H1 (cell line): ENCODE results near the gene EPYC. TPM values are rescaled to one million over a fixed set of nuclear protein-coding genes. Genes with fewer than 3 reads are reported as not detected.

Source experiments
- CTCF ChIA-PET: fragments of 300-600 bp; sonication (Branson Sonifier 250); formaldehyde crosslinking; loops from one replicate; lab custom pipeline; 2021; ENCODE audit not compliant: partially characterized antibody; lab: Charles Lee
- POLR2A ChIA-PET: fragments of 300-600 bp; sonication (Branson Sonifier 250); formaldehyde crosslinking; loops from one replicate; lab custom pipeline; 2021; ENCODE audit warnings: inconsistent platforms; ENCODE audit not compliant: partially characterized antibody; lab: Charles Lee
- DNase-seq, 2 experiments: peaks; one replicate each; pipeline versions ENCODE4 v3.0.0 to v3.0.0-alpha.2; 2010 to 2022; ENCODE audit warnings: low spot score in 2 of 2, low read depth in 1 of 2, mixed read lengths in 1 of 2
- FAIRE-seq: peaks from 2 replicates; lab custom pipeline; 2011; peaks lifted over from hg19 to GRCh38; lab: Jason Lieb, UNC
- H2AFZ ChIP-seq: 2 replicates; pipeline ENCODE4 v1.8.1; 2012; ENCODE audit warnings: low read length, inconsistent platforms
- H2AK5ac ChIP-seq: 2 replicates; pipeline ENCODE4 v1.6.1; 2013; ENCODE audit warnings: low read depth, low read length
- H2BK120ac ChIP-seq: replicated peaks from 2 replicates; pipeline ENCODE3; 2013; ENCODE audit warnings: low read depth, low read length, inconsistent platforms
- H2BK12ac ChIP-seq: 2 replicates; pipeline ENCODE4 v1.6.1; 2013; ENCODE audit warnings: low read depth, low read length
- H2BK15ac ChIP-seq: 2 replicates; pipeline ENCODE4 v1.6.1; 2013; ENCODE audit warnings: low read length
- H2BK20ac ChIP-seq: 2 replicates; pipeline ENCODE4 v1.6.1; 2013; ENCODE audit warnings: low read length
- H2BK5ac ChIP-seq: 2 replicates; pipeline ENCODE4 v1.6.1; 2013; ENCODE audit warnings: low read depth, low read length
- H3K14ac ChIP-seq: 2 replicates; pipeline ENCODE4 v1.6.1; 2013; ENCODE audit warnings: inconsistent platforms; ENCODE audit not compliant: insufficient read length
- H3K18ac ChIP-seq: 2 replicates; pipeline ENCODE4 v1.6.1; 2013; ENCODE audit warnings: low read length; ENCODE audit errors: extremely low read depth
- H3K23ac ChIP-seq: 2 replicates; pipeline ENCODE4 v1.6.1; 2013; ENCODE audit warnings: inconsistent platforms; ENCODE audit not compliant: insufficient read length
- H3K23me2 ChIP-seq: 2 replicates; pipeline ENCODE4 v1.6.1; 2013; ENCODE audit warnings: low read depth, low read length
- H3K27ac ChIP-seq: 2 replicates; pipeline ENCODE4 v1.6.1; 2011; ENCODE audit warnings: low read depth, low read length, inconsistent platforms
- H3K27me3 ChIP-seq, 4 experiments: replicated peaks in 1 of 4; 1 replicate in 1 of 4; 2 replicates in 3 of 4; pipeline versions ENCODE4 v1.6.1 to v1.8.1; 2011 to 2013; ENCODE audit warnings: low read length in 3 of 4, mild to moderate bottlenecking in 3 of 4, inconsistent platforms in 2 of 4, mixed read lengths in 2 of 4, moderate library complexity in 1 of 4; ENCODE audit not compliant: control insufficient read depth in 3 of 4, insufficient read depth in 3 of 4; ENCODE audit errors: extremely low read depth in 1 of 4
- H3K36me3 ChIP-seq, 4 experiments: 2 replicates each; pipeline versions ENCODE4 v1.6.1 to v1.8.1; 2011 to 2013; ENCODE audit warnings: mild to moderate bottlenecking in 4 of 4, low read length in 3 of 4, moderate library complexity in 2 of 4, control low read depth in 1 of 4, inconsistent platforms in 1 of 4; ENCODE audit not compliant: insufficient read depth in 4 of 4, control insufficient read depth in 2 of 4
- H3K4ac ChIP-seq: replicated peaks from 2 replicates; pipeline ENCODE3; 2013; ENCODE audit warnings: low read length, low read depth, mixed read lengths, inconsistent platforms; ENCODE audit not compliant: insufficient read length
- H3K4me1 ChIP-seq, 4 experiments: replicated peaks in 1 of 4; 1 replicate in 1 of 4; 2 replicates in 3 of 4; pipeline versions ENCODE4 v1.6.1 to v1.8.1; 2011 to 2013; ENCODE audit warnings: low read length in 3 of 4, inconsistent platforms in 2 of 4, mixed read lengths in 1 of 4; ENCODE audit not compliant: insufficient read depth in 4 of 4, control insufficient read depth in 3 of 4
- H3K4me2 ChIP-seq, 2 experiments: 2 replicates each; pipeline versions ENCODE4 v1.6.1 to v1.8.1; 2011 to 2013; ENCODE audit warnings: low read depth in 2 of 2, low read length in 2 of 2, control low read depth in 1 of 2, inconsistent platforms in 1 of 2, mild to moderate bottlenecking in 1 of 2; ENCODE audit not compliant: insufficient read depth in 1 of 2
- H3K4me3 ChIP-seq, 4 experiments: fragments of 200-600, 300-600 bp in 1 of 4; sonication (generic), shearing (Covaris generic), sonication (Bioruptor Twin) in 1 of 4; 2 replicates each; pipeline versions ENCODE4 v1.5.1 to v1.8.1; 2011 to 2016; ENCODE audit warnings: low read length in 4 of 4, low read depth in 3 of 4, control low read depth in 2 of 4, inconsistent platforms in 2 of 4, mild to moderate bottlenecking in 2 of 4, mixed read lengths in 1 of 4, moderate library complexity in 1 of 4; ENCODE audit not compliant: insufficient read depth in 2 of 4; ENCODE audit errors: extremely low read depth in 1 of 4
- H3K56ac ChIP-seq: replicated peaks from 2 replicates; pipeline ENCODE3; 2013; ENCODE audit warnings: low read depth, mild to moderate bottlenecking, mixed read lengths, low read length, inconsistent platforms; ENCODE audit not compliant: insufficient read length
- H3K79me1 ChIP-seq: 2 replicates; pipeline ENCODE4 v1.6.1; 2013; ENCODE audit warnings: low read depth, low read length, control low read depth
- H3K79me2 ChIP-seq, 2 experiments: 2 replicates each; pipeline versions ENCODE4 v1.6.1 to v1.8.1; 2012 to 2013; ENCODE audit warnings: low read length in 2 of 2, mild to moderate bottlenecking in 2 of 2, inconsistent platforms in 1 of 2; ENCODE audit not compliant: insufficient read depth in 2 of 2, control insufficient read depth in 1 of 2
- H3K9ac ChIP-seq, 4 experiments: replicated peaks in 1 of 4; 1 replicate in 1 of 4; 2 replicates in 3 of 4; pipeline versions ENCODE4 v1.6.1 to v1.8.1; 2011 to 2013; ENCODE audit warnings: low read depth in 3 of 4, low read length in 3 of 4, control low read depth in 2 of 4, mild to moderate bottlenecking in 2 of 4, moderate library complexity in 2 of 4, inconsistent platforms in 1 of 4; ENCODE audit errors: extremely low read depth in 1 of 4
- H3K9me3 ChIP-seq, 2 experiments: 2 replicates each; pipeline versions ENCODE4 v1.6.1 to v1.8.1; 2012 to 2013; ENCODE audit warnings: mild to moderate bottlenecking in 2 of 2, moderate library complexity in 2 of 2, control low read depth in 1 of 2, inconsistent platforms in 1 of 2, low read depth in 1 of 2, low read length in 1 of 2, mixed read lengths in 1 of 2; ENCODE audit not compliant: insufficient read depth in 2 of 2
- H4K20me1 ChIP-seq, 2 experiments: replicated peaks in 1 of 2; 2 replicates each; pipeline versions ENCODE3 to v1.8.1; 2011 to 2013; ENCODE audit warnings: inconsistent platforms in 2 of 2, low read length in 2 of 2, mild to moderate bottlenecking in 1 of 2; ENCODE audit not compliant: insufficient read depth in 2 of 2, control insufficient read depth in 1 of 2
- H4K5ac ChIP-seq: 2 replicates; pipeline ENCODE4 v1.6.1; 2013; ENCODE audit warnings: low read length, low read depth, mixed read lengths, inconsistent platforms; ENCODE audit not compliant: insufficient read length
- H4K8ac ChIP-seq: 2 replicates; pipeline ENCODE4 v1.8.0; 2013; ENCODE audit warnings: mild to moderate bottlenecking, moderate library complexity, low read length, inconsistent platforms; ENCODE audit not compliant: insufficient read depth; ENCODE audit errors: extremely low read depth
- H4K91ac ChIP-seq: replicated peaks from 2 replicates; pipeline ENCODE3; 2013; ENCODE audit warnings: low read length, mixed read lengths, inconsistent platforms; ENCODE audit not compliant: insufficient read length
- BACH1 ChIP-seq: IDR thresholded peaks from 2 replicates; pipeline ENCODE4 v1.6.1; 2012; ENCODE audit warnings: low read length, improper control_type of control experiment
- BRCA1 ChIP-seq: IDR thresholded peaks from 2 replicates; pipeline ENCODE4 v1.6.1; 2012; ENCODE audit warnings: low read depth, low read length, improper control_type of control experiment
- CBX5 ChIP-seq: fragments of 300-800, 300-1000 bp; sonication (generic); IDR thresholded peaks from 2 replicates; pipeline ENCODE4 v1.7.1; 2016; ENCODE audit warnings: antibody characterized with exemption, low read length, low read depth
- CTCF ChIP-seq, 3 experiments: IDR thresholded peaks; 1 replicate in 2 of 3; 2 replicates in 1 of 3; pipeline versions ENCODE4 v1.5.1 to v1.6.1; 2011; ENCODE audit warnings: low read length in 3 of 3, mild to moderate bottlenecking in 3 of 3, inconsistent platforms in 2 of 3, low read depth in 1 of 3, moderate library complexity in 1 of 3; ENCODE audit not compliant: insufficient read depth in 1 of 3; ENCODE audit errors: control extremely low read depth in 1 of 3
- EP300 ChIP-seq, 2 experiments: IDR thresholded peaks; 1 replicate in 1 of 2; 2 replicates in 1 of 2; pipeline ENCODE4 v1.6.1; 2011 to 2012; ENCODE audit warnings: low read depth in 2 of 2, low read length in 2 of 2, mild to moderate bottlenecking in 2 of 2, borderline replicate concordance in 1 of 2, inconsistent platforms in 1 of 2, moderate library complexity in 1 of 2
- GABPA ChIP-seq: IDR thresholded peaks from 2 replicates; pipeline ENCODE4 v1.6.1; 2011; ENCODE audit warnings: mild to moderate bottlenecking, low read length, moderate library complexity, borderline replicate concordance; ENCODE audit not compliant: insufficient read depth
- HDAC6 ChIP-seq: IDR thresholded peaks from one replicate; pipeline ENCODE4 v1.7.1; 2012; ENCODE audit warnings: low read depth, mild to moderate bottlenecking, inconsistent platforms, low read length, moderate library complexity
- KDM1A ChIP-seq: fragments of 200-600, 300-600 bp; sonication (generic); IDR thresholded peaks from 2 replicates; pipeline ENCODE4 v1.7.1; 2016; ENCODE audit warnings: mild to moderate bottlenecking, low read length, borderline replicate concordance
- PHF8 ChIP-seq: fragments of 200-600 bp; sonication (generic); conservative IDR thresholded peaks from 2 replicates; pipeline ENCODE4 v1.7.1; 2012; ENCODE audit warnings: low read depth, mild to moderate bottlenecking, inconsistent platforms, low read length, moderate library complexity
- RFX5 ChIP-seq: IDR thresholded peaks from 2 replicates; pipeline ENCODE4 v1.6.1; 2011; ENCODE audit warnings: low read depth, low read length, improper control_type of control experiment, borderline replicate concordance
- SIRT6 ChIP-seq: IDR thresholded peaks from one replicate; pipeline ENCODE4 v1.7.1; 2012; ENCODE audit warnings: low read length, inconsistent platforms
- SP2 ChIP-seq: IDR thresholded peaks from 2 replicates; pipeline ENCODE4 v1.6.1; 2012; ENCODE audit warnings: mild to moderate bottlenecking, low read length, inconsistent platforms
- TCF12 ChIP-seq: IDR thresholded peaks from 2 replicates; pipeline ENCODE4 v1.6.1; 2011; ENCODE audit warnings: low read depth, mild to moderate bottlenecking, low read length
- ZNF274 ChIP-seq: IDR thresholded peaks from 2 replicates; pipeline ENCODE4 v1.7.0; 2012; ENCODE audit warnings: low read length, borderline replicate concordance; ENCODE audit errors: extremely low read depth
- polyA plus RNA-seq, 7 experiments: library from polyadenylated mRNA; depleted of rRNA in 3 of 7; stranded (reverse) in 5 of 7; unstranded in 2 of 7; fragments of >200 nt in 5 of 7; fragments of 200-250 nt in 2 of 7; gene quantifications; 1 replicate in 5 of 7; 2 replicates in 1 of 7; 4 replicates in 1 of 7; pipeline versions ENCODE4 v1.2.1 to v1.2.3, GENCODE V29; 2011 to 2013; ENCODE audit warnings: missing spikeins in 2 of 7, mixed read lengths in 2 of 7
- total RNA-seq: library from RNA; stranded (reverse); fragmentation: NEBNext Ultra II Directional; extraction: Animal tissue kit (Norgen Biotek cat#: 25700); gene quantifications from 2 replicates; pipeline ENCODE4 v1.2.1, GENCODE V29; 2021

EPYC gene
- total and polyA plus RNA-seq, 2 of the 8 experiments (the other 6 are each of a cell fraction or from before 2014, with no cell fraction given): not detected

DNA sequence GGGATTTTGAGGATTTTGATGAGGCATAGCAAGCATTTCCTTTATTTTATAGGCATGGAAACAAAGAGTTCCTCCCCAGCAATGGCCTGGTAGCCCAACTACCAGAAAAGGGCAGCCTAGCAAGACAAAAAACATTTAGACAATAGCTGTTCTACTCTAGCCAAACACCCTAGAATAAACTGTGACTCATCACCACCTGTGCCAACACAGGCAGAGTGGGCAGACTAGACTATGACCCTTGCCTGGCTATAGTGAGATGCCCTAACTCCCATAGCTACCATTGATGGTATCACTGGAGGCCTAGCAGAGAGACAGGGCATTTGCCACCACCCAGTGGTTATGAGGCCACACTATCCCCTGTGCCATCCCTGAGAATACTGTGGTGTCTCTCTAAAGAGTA, 34.3 kb downstream of the EPYC start:
- H4K8ac ChIP-seq: no peak overlapping the region
- H3K4ac ChIP-seq: no peak overlapping the region
- no peaks in the 10 kb centered on the region for H4K20me1 ChIP-seq
- no peak overlapping the region for H3K4me2 ChIP-seq
- no peak overlapping the region for H3K23ac ChIP-seq
- no peaks in the 10 kb centered on the region for H3K27me3 ChIP-seq
- no peak overlapping the region for H2AK5ac ChIP-seq
- no peak overlapping the region for H2AFZ ChIP-seq
- H3K79me2 ChIP-seq: no peaks in the 10 kb centered on the region
- no peak overlapping the region for H3K56ac ChIP-seq
- H3K23me2 ChIP-seq: no peaks in the 10 kb centered on the region
- H4K91ac ChIP-seq: no peak overlapping the region
- no peaks in the 10 kb centered on the region for H3K9me3 ChIP-seq
- ChIA-PET CTCF (interaction anchor here (3.8 to 4.3 kb wide), 2 partner anchors 12 to 17 kb away, joined by 14 to 15 read pairs; partner anchors contain the start of gene CCER1), POLR2A (no interaction called here)
- H2BK120ac ChIP-seq: no peak overlapping the region
- no peak overlapping the region for H3K18ac ChIP-seq
- no peak for DNase-seq
- H3K9ac ChIP-seq: no peak overlapping the region
- no peak overlapping the region for H4K5ac ChIP-seq
- no peak overlapping the region for H2BK20ac ChIP-seq
- H3K36me3 ChIP-seq: no peaks in the 10 kb centered on the region
- no peak overlapping the region for H2BK15ac ChIP-seq
- no peak for FAIRE-seq
- no peak overlapping the region for H3K4me3 ChIP-seq
- H3K27ac ChIP-seq: no peak overlapping the region
- H2BK5ac ChIP-seq: no peak overlapping the region
- H3K79me1 ChIP-seq: no peaks in the 10 kb centered on the region
- H3K4me1 ChIP-seq: no peaks in the 10 kb centered on the region
- H2BK12ac ChIP-seq: no peak overlapping the region
- no peak overlapping the region for H3K14ac ChIP-seq
- no peak for TF ChIP-seq SIRT6
- no peak for TF ChIP-seq BACH1
- TF ChIP-seq EP300 (IDR thresholded peaks at IDR 0.05; ENCODE audit: borderline replicate concordance in 1 of 2, low read depth in 2 of 2, low read length in 2 of 2): no peak
- TF ChIP-seq RFX5: no peak
- no peak for TF ChIP-seq TCF12
- no peak for TF ChIP-seq CTCF (IDR thresholded peaks at IDR 0.05; ENCODE audit: control extremely low read depth in 1 of 3, insufficient read depth in 1 of 3, low read depth in 1 of 3, low read length in 3 of 3)
- no peak for TF ChIP-seq HDAC6
- no peak for TF ChIP-seq ZNF274
- no peak for TF ChIP-seq SP2
- TF ChIP-seq KDM1A: no peak
- TF ChIP-seq PHF8: no peak
- TF ChIP-seq BRCA1: no peak
- no peak for TF ChIP-seq CBX5
- TF ChIP-seq GABPA: no peak
